NOMO-1 treated with dmso at 0.1 percent for 144 hours (cell line): ENCODE data around the gene RGS21.
"Not testable (repeated sequence)": the region's sequence is repeated elsewhere in the genome, so short reads cannot be mapped to it uniquely, and the experiment has no call there.

Source experiments
- DNase-seq: peaks from one replicate; lab custom pipeline; 2025; ENCODE audit not compliant: unreplicated experiment; lab: John Stamatoyannopoulos, UW

RGS21 gene

GRCh38 chr1:192316942-192317450, at the start of gene RGS21:
RGS21 (plus strand) TSS chr1:192316992; CDS start chr1:192343037, 26,045 bp downstream.
- DNase-seq, result no peak

- DNase-seq, result no peak
Observed at GRCh38 chr1:192268468-192269052, 48.2 kb upstream of the RGS21 start.

- DNase-seq, result no peak
Observed at GRCh38 chr1:192270398-192270797, 46.4 kb upstream of the RGS21 start.

GRCh38 chr1:192272732-192273131, 44.1 kb upstream of the RGS21 start:
- DNase-seq, result no peak

- no peak for DNase-seq
Observed at GRCh38 chr1:192274588-192274987, 42.2 kb upstream of the RGS21 start.

- DNase-seq, result no peak
Observed at GRCh38 chr1:192277635-192278034, 39.2 kb upstream of the RGS21 start.

- no peak for DNase-seq
Observed at GRCh38 chr1:192284927-192285326, 31.9 kb upstream of the RGS21 start.

- DNase-seq, result no peak
Observed at GRCh38 chr1:192303029-192303428, 13.8 kb upstream of the RGS21 start.

- DNase-seq, result not testable (repeated sequence)
Observed at GRCh38 chr1:192308314-192308713, 8.5 kb upstream of the RGS21 start.

GRCh38 chr1:192311281-192311680, 5.5 kb upstream of the RGS21 start:
- peak; percentile 11 for DNase-seq

- DNase-seq, result no peak
Observed at GRCh38 chr1:192327997-192328396, 11.2 kb downstream of the RGS21 start.

GRCh38 chr1:192342842-192343241, 26.1 kb downstream of the RGS21 start:
- no peak for DNase-seq

- no peak for DNase-seq
Observed at GRCh38 chr1:192343344-192343743, 26.6 kb downstream of the RGS21 start.

- no peak for DNase-seq
Observed at GRCh38 chr1:192349314-192349713, 32.5 kb downstream of the RGS21 start.

- no peak for DNase-seq
Observed at GRCh38 chr1:192350356-192350755, 33.6 kb downstream of the RGS21 start.

- DNase-seq, result no peak
Observed at GRCh38 chr1:192351550-192351949, 34.8 kb downstream of the RGS21 start.

- DNase-seq, result no peak
Observed at GRCh38 chr1:192357924-192358323, 41.1 kb downstream of the RGS21 start.

- no peak for DNase-seq
Observed at GRCh38 chr1:192358402-192358801, 41.6 kb downstream of the RGS21 start.

- DNase-seq, result no peak
Observed at GRCh38 chr1:192358822-192359221, 42.0 kb downstream of the RGS21 start.

- no peak for DNase-seq
Observed at GRCh38 chr1:192363177-192363576, 46.4 kb downstream of the RGS21 start.

- no peak for DNase-seq
Observed at GRCh38 chr1:192367436-192367835, 50.6 kb downstream of the RGS21 start.

- DNase-seq, result no peak
Observed at GRCh38 chr1:192375306-192375705, 58.5 kb downstream of the RGS21 start.

GRCh38 chr1:192376374-192376773, 59.6 kb downstream of the RGS21 start:
- DNase-seq, result no peak
